Endothelial cell (in vitro differentiated cells): ENCODE measurements around the gene CCDC127. TPM values are rescaled to one million over a fixed set of nuclear protein-coding genes. Genes with fewer than 3 reads are reported as not detected.
A peak's percentile ranks its signal among the peaks of the same experiment; 100 is the strongest.

Experiments used
- DNase-seq: peaks from one replicate; pipeline ENCODE4 v3.0.0; 2021; ENCODE audit warnings: low spot score
- H3K27ac Mint-ChIP-seq: one replicate; pipeline ENCODE4 v1.8.0; 2021; ENCODE audit warnings: mixed read lengths, inconsistent platforms; ENCODE audit not compliant: unreplicated experiment
- H3K27me3 Mint-ChIP-seq: one replicate; pipeline ENCODE4 v1.8.0; 2021; ENCODE audit warnings: mild to moderate bottlenecking, moderate library complexity, mixed read lengths, inconsistent platforms; ENCODE audit not compliant: unreplicated experiment
- H3K36me3 Mint-ChIP-seq: one replicate; pipeline ENCODE4 v1.8.0; 2021; ENCODE audit warnings: mild to moderate bottlenecking, low read depth, mixed read lengths, inconsistent platforms; ENCODE audit not compliant: unreplicated experiment
- H3K4me1 Mint-ChIP-seq: one replicate; pipeline ENCODE4 v1.8.0; 2021; ENCODE audit warnings: mild to moderate bottlenecking, mixed read lengths, inconsistent platforms; ENCODE audit not compliant: unreplicated experiment
- H3K4me3 Mint-ChIP-seq: one replicate; pipeline ENCODE4 v1.8.0; 2021; ENCODE audit warnings: mild to moderate bottlenecking, mixed read lengths, inconsistent platforms; ENCODE audit not compliant: unreplicated experiment
- H3K9me3 Mint-ChIP-seq: one replicate; pipeline ENCODE4 v1.8.0; 2021; ENCODE audit warnings: mixed read lengths, inconsistent platforms; ENCODE audit not compliant: unreplicated experiment
- CTCF ChIP-seq: fragments of 200-600 bp; sonication (generic); IDR thresholded peaks from one replicate; pipeline ENCODE4 v1.5.0; 2021; ENCODE audit warnings: antibody characterized with exemption; ENCODE audit not compliant: unreplicated experiment
- total RNA-seq: library from RNA; stranded (reverse); fragmentation: NEBNext Ultra II Directional; extraction: Animal tissue kit (Norgen Biotek cat#: 25700); gene quantifications from one replicate; pipeline ENCODE4 v1.2.1, GENCODE V29; 2021; ENCODE audit not compliant: unreplicated experiment

The CCDC127 gene
- total RNA-seq, 1 donor from 2014 or later: 8.1 TPM

GRCh38 chr5:204462-204861 is 13.5 kb downstream of the CCDC127 start:
- Mint-ChIP-seq H3K4me1 (peaks cover 3% of the 10 kb centered on the region), H3K9me3 (no peaks in the 10 kb centered on the region)

GRCh38 chr5:204001-204400 is 14.0 kb downstream of the CCDC127 start:
- Mint-ChIP-seq H3K27ac (no peak overlapping the region), H3K36me3 (peaks cover 15% of the 10 kb centered on the region), H3K4me1 (peaks cover 3% of the 10 kb centered on the region), H3K9me3 (no peaks in the 10 kb centered on the region), H3K4me3 (no peak overlapping the region), H3K27me3 (peaks cover 3% of the 10 kb centered on the region)
- no peak for TF ChIP-seq CTCF
- no peak for DNase-seq

More at GRCh38 chr5:204462-204861, 13.5 kb downstream of the CCDC127 start:
- no peak for DNase-seq
- H3K4me3 Mint-ChIP-seq: no peak overlapping the region
- peaks cover 3% of the 10 kb centered on the region for H3K27me3 Mint-ChIP-seq
- TF ChIP-seq CTCF: no peak
- H3K27ac Mint-ChIP-seq: no peak overlapping the region
- peaks cover 15% of the 10 kb centered on the region for H3K36me3 Mint-ChIP-seq

- no peak for DNase-seq
- H3K27me3 Mint-ChIP-seq: peaks cover 1% of the 10 kb centered on the region
- no peaks in the 10 kb centered on the region for H3K9me3 Mint-ChIP-seq
- peaks cover 15% of the 10 kb centered on the region for H3K36me3 Mint-ChIP-seq
- H3K4me3 Mint-ChIP-seq: peak overlapping the region; percentile 53
- H3K4me1 Mint-ChIP-seq: peaks cover 3% of the 10 kb centered on the region
- no peak for TF ChIP-seq CTCF
- no peak overlapping the region for H3K27ac Mint-ChIP-seq
Measured at GRCh38 chr5:203246-203930, 14.6 kb downstream of the CCDC127 start.

GRCh38 chr5:201672-202071 is 16.3 kb downstream of the CCDC127 start:
- DNase-seq: no peak
- Mint-ChIP-seq H3K36me3 (peaks cover 12% of the 10 kb centered on the region), H3K27me3 (peaks cover 1% of the 10 kb centered on the region)

More at GRCh38 chr5:201672-202071, 16.3 kb downstream of the CCDC127 start:
- H3K4me3 Mint-ChIP-seq: no peak overlapping the region
- H3K4me1 Mint-ChIP-seq: peaks cover 3% of the 10 kb centered on the region
- no peak overlapping the region for H3K27ac Mint-ChIP-seq
- no peaks in the 10 kb centered on the region for H3K9me3 Mint-ChIP-seq
- no peak for TF ChIP-seq CTCF
